ENCODE data around the gene NFIA. TPM values are rescaled to one million over a fixed set of nuclear protein-coding genes. Genes with fewer than 3 reads are reported as not detected.

Gene NFIA
- total and polyA plus RNA-seq, 2 of the 13 experiments (the other 11 are each of a cell fraction or from before 2014, with no cell fraction given), result 14.7 to 28.5 TPM

DNA sequence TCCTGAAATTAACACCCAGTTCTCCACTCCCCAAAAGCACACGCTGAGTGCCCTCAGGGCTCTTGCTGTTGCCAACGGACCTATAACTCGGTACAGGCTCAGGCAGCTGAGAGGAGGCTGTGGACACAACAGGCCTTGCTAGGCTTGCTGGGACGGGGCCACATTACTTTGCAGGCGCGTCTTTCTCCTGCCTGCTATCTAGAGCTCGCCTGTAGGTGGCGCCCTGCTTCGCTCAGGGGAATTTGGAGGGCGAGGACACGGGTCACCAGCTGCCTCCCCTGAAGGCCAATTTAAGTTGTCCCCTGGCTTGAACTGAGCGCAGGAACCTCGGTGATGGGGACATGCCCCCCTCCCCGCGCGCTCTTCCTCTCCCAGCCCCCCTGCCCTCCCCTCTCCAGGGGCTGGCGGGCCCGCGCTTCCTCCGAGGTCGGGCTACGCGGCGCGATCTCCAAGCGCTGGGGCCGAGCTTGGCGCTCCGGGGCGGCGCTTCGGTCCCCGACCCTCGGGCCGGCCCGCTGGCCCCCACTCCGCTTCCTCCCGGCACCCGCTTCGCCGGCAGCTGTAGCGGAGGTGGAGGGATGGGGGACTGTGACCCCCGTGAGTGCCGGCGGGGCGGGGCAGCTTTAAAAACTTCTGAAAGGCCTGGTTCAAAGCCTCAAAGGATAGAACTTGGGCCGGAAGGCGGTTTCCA, 32.4 kb upstream of the NFIA start (continued):
- TF ChIP-seq ZNF556 (CRISPR knock-in tag; IDR thresholded peaks at IDR 0.05; ENCODE audit: borderline replicate concordance) (peak; percentile 65; the same call in 1 of the 2 replicates), TRIM24 (CRISPR knock-in tag; IDR thresholded peaks at IDR 0.05) (no peak), ISX (CRISPR knock-in tag; conservative IDR thresholded peaks at IDR 0.05) (no peak), SOX13 (IDR thresholded peaks at IDR 0.05) (no peak), SOX13 (CRISPR knock-in tag; conservative IDR thresholded peaks at IDR 0.05 in 1 of 2, IDR thresholded peaks at IDR 0.05 in 1 of 2) (no peak), HIVEP1 (CRISPR knock-in tag; IDR thresholded peaks at IDR 0.05) (no peak), HHEX (CRISPR knock-in tag; IDR thresholded peaks at IDR 0.05) (no peak), RBFOX2 (IDR thresholded peaks at IDR 0.05; ENCODE audit: low read depth, low read length) (peak; percentile 52; the same call in 1 of the 2 replicates), THAP11 (CRISPR knock-in tag; IDR thresholded peaks at IDR 0.05) (peak; percentile 55; the same call in 1 of the 2 replicates), ZNF142 (CRISPR knock-in tag; IDR thresholded peaks at IDR 0.05) (no peak), HOXA9 (CRISPR knock-in tag; IDR thresholded peaks at IDR 0.05; ENCODE audit: borderline replicate concordance) (no peak), ZSCAN9 (CRISPR knock-in tag; IDR thresholded peaks at IDR 0.05; ENCODE audit: borderline replicate concordance) (no peak), ZNF136 (CRISPR knock-in tag; IDR thresholded peaks at IDR 0.05; ENCODE audit: low read depth) (no peak), PAF1 (CRISPR knock-in tag; IDR thresholded peaks at IDR 0.05) (no peak), MAX (IDR thresholded peaks at IDR 0.05) (no peak), ZNF512 (CRISPR knock-in tag; IDR thresholded peaks at IDR 0.05) (no peak), MTA3 (CRISPR knock-in tag; IDR thresholded peaks at IDR 0.05) (no peak), ZNF768 (CRISPR knock-in tag; IDR thresholded peaks at IDR 0.05) (no peak; the same call in 1 of the 2 replicates), ZNF124 (CRISPR knock-in tag; IDR thresholded peaks at IDR 0.05) (0 out of 2 replicates have a peak, but pooled peaks have one; percentile 47)
- TF ChIP-seq, protein P1, sequence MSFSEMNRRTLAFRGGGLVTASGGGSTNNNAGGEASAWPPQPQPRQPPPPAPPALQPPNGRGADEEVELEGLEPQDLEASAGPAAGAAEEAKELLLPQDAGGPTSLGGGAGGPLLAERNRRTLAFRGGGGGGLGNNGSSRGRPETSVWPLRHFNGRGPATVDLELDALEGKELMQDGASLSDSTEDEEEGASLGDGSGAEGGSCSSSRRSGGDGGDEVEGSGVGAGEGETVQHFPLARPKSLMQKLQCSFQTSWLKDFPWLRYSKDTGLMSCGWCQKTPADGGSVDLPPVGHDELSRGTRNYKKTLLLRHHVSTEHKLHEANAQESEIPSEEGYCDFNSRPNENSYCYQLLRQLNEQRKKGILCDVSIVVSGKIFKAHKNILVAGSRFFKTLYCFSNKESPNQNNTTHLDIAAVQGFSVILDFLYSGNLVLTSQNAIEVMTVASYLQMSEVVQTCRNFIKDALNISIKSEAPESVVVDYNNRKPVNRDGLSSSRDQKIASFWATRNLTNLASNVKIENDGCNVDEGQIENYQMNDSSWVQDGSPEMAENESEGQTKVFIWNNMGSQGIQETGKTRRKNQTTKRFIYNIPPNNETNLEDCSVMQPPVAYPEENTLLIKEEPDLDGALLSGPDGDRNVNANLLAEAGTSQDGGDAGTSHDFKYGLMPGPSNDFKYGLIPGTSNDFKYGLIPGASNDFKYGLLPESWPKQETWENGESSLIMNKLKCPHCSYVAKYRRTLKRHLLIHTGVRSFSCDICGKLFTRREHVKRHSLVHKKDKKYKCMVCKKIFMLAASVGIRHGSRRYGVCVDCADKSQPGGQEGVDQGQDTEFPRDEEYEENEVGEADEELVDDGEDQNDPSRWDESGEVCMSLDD (CRISPR knock-in tag; IDR thresholded peaks at IDR 0.05; ENCODE audit: borderline replicate concordance), result no peak
